HG03175 (cell line): ENCODE data around the gene STXBP4.

Experiments
- ATAC-seq: cut with Tn5 transposase; IDR thresholded peaks from one replicate; pipeline ENCODE4 v1.9.1; 2021; ENCODE audit warnings: mild to moderate bottlenecking, moderate library complexity; ENCODE audit not compliant: unreplicated experiment

Gene STXBP4, protein sequence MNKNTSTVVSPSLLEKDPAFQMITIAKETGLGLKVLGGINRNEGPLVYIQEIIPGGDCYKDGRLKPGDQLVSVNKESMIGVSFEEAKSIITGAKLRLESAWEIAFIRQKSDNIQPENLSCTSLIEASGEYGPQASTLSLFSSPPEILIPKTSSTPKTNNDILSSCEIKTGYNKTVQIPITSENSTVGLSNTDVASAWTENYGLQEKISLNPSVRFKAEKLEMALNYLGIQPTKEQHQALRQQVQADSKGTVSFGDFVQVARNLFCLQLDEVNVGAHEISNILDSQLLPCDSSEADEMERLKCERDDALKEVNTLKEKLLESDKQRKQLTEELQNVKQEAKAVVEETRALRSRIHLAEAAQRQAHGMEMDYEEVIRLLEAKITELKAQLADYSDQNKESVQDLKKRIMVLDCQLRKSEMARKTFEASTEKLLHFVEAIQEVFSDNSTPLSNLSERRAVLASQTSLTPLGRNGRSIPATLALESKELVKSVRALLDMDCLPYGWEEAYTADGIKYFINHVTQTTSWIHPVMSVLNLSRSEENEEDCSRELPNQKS

DNA sequence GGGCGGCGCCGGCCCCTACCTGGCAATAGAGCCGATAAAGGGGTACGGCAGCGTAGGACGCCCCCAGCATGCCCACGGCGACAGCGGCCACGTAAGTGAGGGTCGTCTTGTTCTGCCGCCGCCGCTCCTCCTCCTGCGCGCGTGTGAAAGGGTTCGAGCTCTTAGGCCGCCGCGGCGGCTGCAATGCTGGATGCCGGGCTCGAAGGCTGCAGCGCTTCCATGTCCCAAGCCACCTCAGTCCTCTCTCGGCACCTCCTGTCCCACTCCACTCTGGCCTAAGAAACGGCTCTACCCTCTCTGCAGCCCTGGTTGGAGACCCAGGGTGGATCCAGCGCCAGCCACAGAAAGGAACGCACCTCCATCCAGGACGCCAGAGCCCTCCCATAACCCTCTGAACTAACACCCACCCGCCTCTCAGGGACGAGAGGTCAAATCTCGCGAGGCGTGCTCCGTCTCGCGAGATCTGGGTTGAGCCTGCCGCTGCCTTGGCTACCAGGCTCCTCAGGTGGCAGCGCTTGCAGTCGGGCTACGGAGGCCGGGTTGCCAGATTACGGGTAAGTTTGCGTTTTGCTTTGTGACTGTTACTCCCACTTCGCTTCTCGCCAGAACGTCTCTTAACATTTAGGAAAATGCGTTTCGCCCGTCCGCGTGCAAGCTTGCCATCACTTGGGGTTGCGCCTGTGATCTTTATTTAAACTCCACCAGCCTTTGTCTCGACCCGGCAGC is at the start of gene STXBP4, which contains the start of gene COX11:
Gene STXBP4 (plus strand): TSS at position 504 of the 726 bp plus-strand sequence. CDS start 17,455 bp downstream, outside the sequence.
Gene COX11 (minus strand): TSS at position 393 of the 726 bp plus-strand sequence. CDS start 8 bp downstream, at position 385.
- ATAC-seq, result peak; percentile 87

DNA sequence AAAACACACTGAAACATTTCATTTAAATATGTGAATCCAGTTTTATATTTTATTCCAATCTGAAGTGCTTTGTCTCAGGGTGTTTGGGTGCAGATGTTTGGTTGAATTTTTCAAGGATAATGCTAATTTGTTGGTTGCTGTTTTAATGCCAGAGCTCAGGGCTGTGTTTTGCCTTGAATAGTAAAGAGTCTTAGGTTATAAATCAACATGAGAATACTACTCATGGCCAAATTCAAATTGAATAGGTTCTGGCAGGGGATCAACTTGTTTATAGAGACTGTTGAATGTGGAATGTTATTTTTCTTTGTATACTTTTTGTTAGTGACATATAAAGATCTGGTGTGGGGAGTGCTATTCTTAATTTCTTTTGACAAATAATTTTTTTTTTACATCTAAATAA is 49.1 kb upstream of the STXBP4 start:
- no peak for ATAC-seq

DNA sequence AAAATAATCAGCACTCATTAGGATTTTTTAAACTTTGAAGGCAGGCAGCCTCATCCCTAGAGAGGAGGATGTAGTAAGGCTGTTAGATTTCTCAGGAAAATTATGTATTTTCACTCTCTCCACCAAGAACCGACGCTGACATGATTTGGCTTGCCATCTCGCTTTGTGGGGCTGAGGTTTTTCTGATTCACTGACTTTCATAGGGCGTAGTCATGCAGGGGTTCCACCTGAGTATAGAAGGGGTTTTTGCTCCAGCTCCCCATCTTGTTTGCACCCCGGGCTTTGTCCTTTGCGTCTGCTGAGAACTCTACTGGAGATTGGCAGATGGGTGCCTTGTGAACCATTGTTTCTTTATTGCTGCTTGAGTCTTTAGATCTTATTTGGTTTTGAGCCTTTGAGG is 47.7 kb upstream of the STXBP4 start:
- no peak for ATAC-seq

DNA sequence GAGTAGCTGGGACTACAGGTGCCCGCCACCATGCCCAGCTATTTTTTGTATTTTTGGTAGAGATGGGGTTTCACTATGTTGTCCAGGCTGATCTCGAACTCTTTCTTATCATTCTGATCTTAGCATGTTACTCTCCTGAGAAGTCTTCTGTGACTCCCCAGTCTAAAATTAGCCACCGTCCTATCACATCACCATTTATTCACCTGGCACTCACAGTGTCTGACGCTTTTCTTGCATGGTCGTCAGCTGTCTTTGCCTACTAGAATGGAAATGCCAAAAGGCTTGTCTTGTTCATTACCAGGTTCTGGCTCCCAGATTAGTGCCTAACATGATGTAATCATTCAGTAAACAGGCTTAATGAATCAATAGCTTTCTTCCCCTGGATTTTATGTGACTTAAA is 44.2 kb upstream of the STXBP4 start:
- ATAC-seq, result no peak

DNA sequence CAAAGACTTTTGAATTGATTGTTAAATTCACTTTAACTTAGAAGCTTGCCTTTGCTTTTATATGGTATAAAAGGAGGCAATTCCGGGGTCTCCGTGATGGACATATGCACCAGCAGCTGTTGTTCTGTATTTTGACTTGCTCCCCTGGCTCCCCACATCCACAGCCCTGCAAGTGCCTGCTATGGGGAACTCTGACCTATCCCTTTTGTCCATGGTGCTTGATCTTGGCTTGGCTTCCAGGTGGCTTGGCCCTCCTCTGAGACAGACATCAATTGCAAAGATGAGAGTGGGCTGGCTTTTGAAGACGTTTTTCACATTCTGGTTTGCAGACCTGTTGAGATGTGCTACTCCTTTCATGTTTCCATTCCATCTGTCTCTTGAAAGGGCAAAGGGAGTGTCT is 41.0 kb upstream of the STXBP4 start:
- ATAC-seq, result no peak

DNA sequence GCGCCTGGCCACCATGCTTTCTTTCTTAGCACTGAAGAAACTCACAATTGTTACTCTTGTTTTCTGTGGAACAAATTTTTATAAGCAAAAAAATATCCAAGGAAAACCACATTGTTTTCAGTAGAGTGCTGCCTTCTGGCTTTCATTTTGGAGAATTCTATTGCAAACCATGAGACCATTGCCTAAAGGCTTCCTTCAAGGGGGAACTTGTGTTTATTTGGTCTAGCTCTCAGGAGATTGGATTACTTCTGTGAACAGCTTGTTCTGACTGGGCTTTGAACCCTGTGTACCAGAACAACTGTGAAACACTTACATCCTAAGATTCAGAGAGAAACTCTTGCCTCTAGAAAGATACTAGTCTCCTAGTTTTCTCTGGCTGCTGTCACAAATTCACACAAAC is 35.9 kb upstream of the STXBP4 start:
- no peak for ATAC-seq

DNA sequence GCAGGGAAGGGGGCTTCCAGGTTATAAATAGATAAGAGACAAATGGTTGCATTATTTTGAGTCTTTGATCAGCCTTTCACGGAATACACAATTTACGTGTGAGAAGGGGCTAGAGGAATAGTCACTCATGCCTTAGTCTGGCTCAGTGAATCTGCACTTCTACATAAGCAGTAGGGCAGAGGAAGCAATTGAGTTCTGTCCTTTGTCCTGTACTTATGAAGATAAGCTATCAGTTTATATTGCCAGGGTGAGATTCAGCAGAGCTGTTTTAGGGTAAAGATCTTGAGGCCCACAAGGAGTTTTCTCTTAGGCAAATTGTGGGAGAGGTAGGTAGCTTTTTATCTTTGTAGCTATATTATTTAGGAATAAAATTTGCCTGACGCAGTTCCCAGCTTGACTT is 34.6 kb upstream of the STXBP4 start:
- ATAC-seq, result no peak

DNA sequence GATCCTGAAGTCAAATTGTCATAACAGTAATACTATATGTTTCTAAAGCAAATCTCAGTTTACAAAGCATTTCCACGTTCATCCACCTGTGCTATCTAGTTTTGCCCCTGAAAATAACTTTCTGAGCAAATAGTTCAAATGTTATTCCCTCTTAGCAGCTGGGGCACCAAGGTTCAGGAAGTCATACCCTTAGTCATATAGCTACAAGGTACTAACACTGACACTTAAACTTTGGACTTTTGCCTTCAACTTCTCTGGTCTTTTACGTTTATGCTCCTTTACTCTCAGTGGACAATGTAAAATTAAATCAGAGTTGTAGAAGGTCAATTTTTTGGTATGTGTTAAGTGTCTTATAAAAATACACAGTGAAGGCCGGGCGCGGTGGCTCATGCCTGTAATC is 33.1 kb upstream of the STXBP4 start:
- no peak for ATAC-seq

DNA sequence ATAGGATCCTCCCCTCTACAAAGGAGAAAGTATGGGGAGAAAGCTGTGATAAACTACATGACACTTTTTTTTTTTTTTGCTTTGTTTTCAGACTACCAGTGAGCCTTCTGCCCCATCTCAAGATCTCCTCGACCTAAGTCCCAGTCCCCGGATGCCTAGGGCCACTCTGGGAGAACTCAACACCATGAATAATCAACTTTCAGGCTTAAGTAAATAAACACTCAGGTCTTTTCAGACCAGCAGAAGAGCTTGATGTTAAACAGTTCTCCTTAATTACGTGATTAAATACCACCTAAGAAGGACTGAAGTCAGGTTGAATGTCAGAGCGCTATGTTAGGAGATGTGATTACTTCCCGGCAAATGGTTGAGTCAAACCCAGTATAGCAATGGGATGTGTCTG is 31.5 kb upstream of the STXBP4 start:
- ATAC-seq, result no peak

DNA sequence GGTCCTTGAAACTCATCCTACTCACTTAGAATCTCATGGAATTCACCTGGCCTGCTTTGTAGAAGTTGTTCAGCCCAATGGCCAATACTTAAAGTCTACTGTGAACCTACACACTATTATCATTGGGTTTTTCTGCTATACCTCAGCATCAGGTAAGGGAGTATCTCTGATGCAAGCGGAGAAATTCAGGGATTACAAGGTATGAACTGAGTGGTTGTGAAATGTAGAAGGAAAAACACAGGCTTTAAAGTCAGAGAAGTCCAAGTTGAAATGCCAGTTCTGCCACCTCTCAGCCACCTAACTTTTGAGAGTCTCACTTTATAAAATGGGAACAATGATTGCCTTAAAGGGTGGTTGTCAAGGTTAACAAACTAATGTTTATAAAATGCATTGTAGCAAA is 31.1 kb upstream of the STXBP4 start:
- ATAC-seq, result no peak

DNA sequence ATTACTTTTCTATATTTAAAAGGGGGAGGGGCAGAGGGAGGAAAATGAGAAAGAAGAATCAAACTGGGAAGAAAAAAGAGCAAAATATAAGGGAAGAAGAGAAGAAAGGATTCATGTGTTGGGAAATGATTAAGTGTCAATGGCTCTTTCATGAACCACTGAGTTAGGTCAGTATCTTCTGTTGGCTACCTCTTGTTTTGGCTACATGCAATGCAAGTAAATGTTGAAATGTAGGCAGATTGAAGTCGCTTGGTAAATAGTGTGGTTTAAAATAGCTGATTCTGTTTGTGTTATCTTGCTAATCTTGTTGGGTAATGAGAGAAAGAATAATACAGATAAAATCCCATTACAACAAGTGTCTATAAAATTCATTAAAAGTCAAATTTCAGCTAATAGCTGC is 27.3 kb upstream of the STXBP4 start:
- no peak for ATAC-seq

DNA sequence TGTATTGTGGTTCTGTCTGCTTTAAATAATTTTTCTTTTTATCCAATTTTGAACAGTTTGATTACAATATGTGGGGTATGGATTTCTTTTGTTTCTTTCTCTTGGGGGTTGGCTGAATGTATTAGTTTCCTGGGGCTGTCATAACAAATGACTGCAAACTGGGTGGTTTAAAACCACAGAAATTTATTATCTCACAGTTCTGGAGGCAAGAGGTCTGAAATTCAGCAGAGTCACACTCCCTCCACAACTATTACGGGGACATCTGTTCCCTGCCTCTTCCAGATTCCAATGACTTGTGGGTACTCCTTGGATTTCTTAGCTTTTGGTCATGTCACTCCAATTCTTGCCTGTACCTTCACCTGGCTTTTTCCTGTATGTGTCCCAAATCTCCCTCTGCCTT is 23.8 kb upstream of the STXBP4 start:
- ATAC-seq, result no peak

DNA sequence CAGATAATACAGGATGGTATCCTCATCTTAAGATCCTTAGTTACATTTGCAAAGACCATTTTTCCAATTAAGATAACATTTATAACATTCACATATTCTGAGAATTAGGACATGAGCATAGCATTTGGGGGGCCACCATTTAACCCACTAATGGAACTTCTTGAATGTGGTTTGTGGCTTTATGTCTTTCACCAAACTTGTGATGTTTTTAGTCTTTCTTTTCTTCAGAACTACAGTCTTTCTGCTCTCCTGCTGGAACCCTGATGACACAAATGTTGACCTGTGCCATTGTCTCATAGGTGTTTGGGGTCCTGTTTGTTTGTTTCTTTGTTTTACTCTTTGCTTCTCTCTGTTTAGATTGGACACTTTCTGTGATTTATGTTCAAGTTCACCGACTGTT is 23.3 kb upstream of the STXBP4 start:
- ATAC-seq, result no peak

DNA sequence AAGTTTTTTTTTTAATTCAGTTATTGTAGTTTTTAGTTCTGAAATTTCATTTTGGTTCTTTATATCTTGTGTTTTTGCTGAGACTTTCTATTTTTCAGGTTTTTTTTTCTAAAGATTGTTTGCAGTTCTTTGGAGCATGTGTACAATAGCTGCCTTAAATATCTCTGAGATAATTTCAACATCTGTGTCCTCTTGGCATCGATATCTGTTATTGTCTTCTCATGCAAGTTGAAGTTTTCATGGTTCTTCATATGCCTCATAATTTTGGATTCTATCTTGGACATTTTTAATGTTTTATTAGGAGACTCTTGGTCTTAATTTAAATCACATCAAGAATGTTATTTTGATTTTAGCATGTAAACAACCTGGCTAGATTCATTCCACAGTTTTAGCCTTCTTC is 22.9 kb upstream of the STXBP4 start:
- ATAC-seq, result no peak

DNA sequence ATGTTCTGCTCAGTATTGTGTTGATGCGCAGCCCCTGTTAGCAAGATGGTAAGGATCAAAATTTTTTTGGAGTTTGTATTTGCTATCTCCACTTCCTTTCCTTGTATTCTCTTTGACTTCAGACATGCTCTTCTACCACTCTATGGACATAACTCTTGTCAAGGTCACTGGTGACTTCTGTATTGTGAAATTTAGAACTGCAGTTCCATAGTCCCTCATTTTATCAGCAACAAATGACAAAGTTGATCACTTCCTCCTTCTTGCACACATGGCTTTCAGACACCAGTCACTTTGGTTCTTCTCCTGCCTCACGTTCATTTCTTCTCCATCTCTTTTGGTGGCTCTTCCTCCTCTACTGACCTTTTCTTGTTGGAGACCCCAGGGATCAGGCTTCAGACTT is 21.2 kb upstream of the STXBP4 start:
- ATAC-seq, result no peak

DNA sequence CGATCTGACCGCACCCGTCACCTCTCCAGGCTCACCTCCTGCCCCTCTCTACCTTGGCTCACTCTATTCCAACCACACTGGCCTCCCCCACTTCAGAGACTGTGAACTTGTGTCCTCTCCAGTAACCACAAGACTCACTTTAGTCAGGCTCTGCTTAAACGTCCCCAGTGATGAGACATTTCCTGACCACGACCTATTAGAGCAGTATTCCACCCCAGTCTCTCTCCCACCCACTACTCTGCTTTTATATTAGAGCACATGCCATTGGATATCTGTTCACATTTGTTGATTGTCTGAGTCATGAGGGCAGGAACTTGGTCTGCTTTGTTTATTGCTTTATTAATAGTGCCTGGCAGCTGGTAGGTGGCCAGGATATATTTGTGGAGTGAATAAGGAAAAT is 20.2 kb upstream of the STXBP4 start:
- no peak for ATAC-seq

DNA sequence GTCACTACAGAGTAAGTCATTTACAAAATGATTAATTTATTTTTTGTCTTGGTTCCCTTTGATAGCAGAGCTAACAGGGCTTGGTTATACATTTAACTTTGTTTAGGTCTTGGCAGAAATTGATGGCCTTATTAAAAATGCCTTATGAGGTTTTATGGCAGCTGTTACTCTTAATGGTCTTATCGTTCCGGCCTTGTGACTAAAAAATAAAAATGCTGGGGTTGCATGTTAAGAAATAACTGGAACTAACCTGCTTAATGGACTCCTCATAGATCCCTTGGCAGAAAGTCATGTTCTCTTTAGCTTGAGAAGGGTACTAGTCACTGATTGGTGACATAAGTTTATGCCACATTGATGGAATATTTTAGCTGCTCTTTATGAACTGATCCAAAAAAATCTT is 18.4 kb upstream of the STXBP4 start:
- ATAC-seq, result no peak

DNA sequence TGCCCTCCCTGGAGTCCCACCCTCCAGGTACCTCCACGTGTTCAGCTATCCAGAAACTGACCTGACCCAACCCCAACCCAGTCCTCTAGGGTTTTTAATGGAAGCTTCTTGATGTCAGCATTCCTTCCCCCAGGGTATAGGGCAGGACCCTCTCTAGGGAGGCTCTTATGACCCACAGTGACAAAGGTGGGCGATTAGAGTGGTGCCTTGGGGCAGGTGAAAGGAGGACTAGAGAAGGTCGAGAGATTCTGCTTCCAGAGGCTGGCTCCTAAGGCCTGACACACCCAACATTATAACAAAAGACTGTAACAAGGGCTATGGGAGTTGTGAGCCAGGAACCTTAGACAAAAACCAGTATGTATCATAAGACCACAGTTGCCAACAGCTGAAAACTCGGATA is 17.3 kb upstream of the STXBP4 start:
- no peak for ATAC-seq

DNA sequence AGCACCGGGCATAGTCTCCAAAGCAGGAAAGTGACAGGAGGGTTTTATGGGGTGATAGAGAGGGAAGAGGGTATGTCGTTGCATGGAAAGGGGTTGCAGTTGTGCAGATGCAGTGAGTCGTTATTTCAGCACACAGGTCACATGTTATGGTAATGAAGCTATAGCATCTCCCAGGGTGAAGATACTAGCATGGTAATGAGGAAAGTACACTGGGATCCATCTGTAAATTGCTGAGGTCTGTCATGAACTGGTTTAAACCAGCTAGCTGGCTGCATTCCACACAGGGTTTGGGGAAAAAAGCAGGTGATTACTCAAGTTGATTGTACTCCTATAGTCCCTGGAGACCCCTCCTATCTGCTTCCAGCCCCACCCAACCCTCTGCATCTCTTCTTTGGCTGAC is 11.8 kb upstream of the STXBP4 start:
- no peak for ATAC-seq

DNA sequence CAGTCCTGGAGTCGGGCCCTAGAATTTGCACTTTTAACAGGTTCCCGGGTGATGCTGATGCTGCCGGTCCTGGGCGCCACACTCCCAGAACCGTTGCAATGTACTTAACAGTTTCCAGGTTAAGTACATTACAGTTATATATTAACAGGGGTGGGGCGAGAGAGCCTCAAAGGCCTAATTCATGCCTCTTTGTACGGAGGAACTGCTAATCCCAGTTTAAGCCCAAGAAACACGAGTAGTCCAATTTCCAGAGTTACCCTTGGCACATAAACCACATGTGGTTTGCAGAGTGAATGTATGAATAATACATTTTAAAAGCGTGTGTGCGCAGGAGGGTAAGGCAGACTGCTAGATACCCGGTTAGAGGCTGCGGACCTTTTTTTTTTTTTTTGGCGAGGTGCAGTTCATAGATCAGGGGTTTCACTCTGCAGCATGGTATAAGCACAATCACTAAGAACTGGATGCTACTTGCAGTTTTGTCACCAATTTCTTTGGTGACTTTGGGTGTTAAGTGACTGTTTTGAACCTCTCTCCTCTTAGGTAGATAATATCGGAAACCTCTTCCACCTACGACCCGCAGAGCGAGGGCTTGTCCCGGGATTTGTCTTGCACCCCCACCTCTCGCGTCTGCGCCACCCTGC is 824 bp upstream of the STXBP4 start:
- peak; percentile 29 for ATAC-seq

DNA sequence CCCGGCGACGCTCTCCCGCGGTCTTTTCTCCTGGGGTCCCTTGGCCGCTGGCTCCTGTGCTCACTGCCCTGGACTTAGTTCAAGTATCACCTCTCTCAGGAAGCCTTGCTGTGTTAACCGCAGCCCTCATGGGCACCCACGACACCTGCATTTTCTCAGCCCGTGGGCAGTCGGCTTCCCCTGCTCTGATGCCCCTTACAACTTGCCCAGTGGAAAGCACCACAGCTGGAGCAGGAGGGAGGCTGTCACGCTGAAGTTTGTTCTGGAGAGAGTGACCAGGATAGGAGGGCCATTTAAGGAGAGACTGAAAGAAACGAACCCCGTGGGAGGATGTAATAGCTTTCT is 395 bp downstream of the STXBP4 start:
- peak; percentile 26 for ATAC-seq
